Measurements from ENCODE around the gene ZNF219. TPM values are rescaled to one million over a fixed set of nuclear protein-coding genes. Genes with fewer than 3 reads are reported as not detected.

The ZNF219 gene
- polyA plus RNA-seq, 3 donors = 0.49 to 7.2 (median 0.68) TPM

DNA sequence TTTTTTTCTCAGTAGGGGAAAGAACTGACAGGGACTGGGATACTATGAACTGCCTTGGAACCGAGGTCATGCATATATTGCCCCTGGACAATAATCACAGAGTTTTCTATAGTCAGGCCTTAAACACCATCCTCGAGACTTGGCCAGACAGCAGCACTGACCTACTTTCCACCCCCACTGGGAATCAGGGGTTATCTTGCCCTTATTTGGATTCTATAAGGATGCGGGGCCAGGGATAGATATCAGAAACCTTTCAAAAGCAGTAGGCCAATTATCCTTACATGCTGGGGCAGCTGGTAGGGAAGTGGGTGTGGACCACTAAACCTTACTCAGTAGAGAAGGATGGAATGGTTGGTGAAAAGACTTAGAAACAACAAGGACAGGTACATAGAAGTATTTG, 2.0 kb downstream of the ZNF219 start:
- Mint-ChIP-seq H3K36me3 (peaks cover 2 to 3% of the 10 kb centered on the region in 2 donors), H3K27me3 (ENCODE audit: low read depth in 3 of 3) (peaks cover 4 to 16% (median 15%) of the 10 kb centered on the region in 3 donors), H3K4me1 (peaks cover 22% of the 10 kb centered on the region), H3K27ac (peak overlapping the region in 1 of 7 donors; percentile 58), H3K4me3 (no peak overlapping the region), H3K9me3 (peaks cover 0 to 2% (median 0%) of the 10 kb centered on the region in 7 donors)
- intact Hi-C loops (cut with micrococcal nuclease) = loop anchor here in 1 of 2 donors (10.0 kb wide), 1 partner anchor 412 kb away; the partner anchor contains the start of genes ANG and RNASE4
- H3K4me1 ChIP-seq (ENCODE audit: control insufficient read depth in 1 of 2, insufficient read depth in 2 of 2, low read length in 2 of 2) = peaks cover 16 to 26% of the 10 kb centered on the region in 2 donors
- no peak for DNase-seq
- no peaks in the 10 kb centered on the region for H3K9me3 ChIP-seq (replicated peaks in 1 of 2; ENCODE audit: control insufficient read depth in 1 of 2, insufficient read depth in 1 of 2, low read length in 2 of 2)
- H3K4me2 ChIP-seq (replicated peaks; ENCODE audit: extremely low read depth, low read length, poor library complexity, severe bottlenecking) = no peak overlapping the region
- no peak overlapping the region for H2AFZ ChIP-seq (ENCODE audit: insufficient read depth, low read depth, low read length, poor library complexity, severe bottlenecking)
- TF ChIP-seq CTCF (IDR thresholded peaks at IDR 0.05) = no peak
- no peak overlapping the region for H3K9ac ChIP-seq (ENCODE audit: insufficient read depth, low read length, poor library complexity, severe bottlenecking)
- WGBS (ENCODE audit: insufficient coverage) = 100% methylated on average over 1 of the region's 3 CpGs
- no peak overlapping the region for H3K27ac ChIP-seq (ENCODE audit: low read depth in 1 of 2, low read length in 2 of 2)
- peaks cover 0 to 3% of the 10 kb centered on the region in 2 donors for H3K27me3 ChIP-seq (ENCODE audit: control insufficient read depth in 2 of 2, insufficient read depth in 2 of 2, low read length in 2 of 2)
- peaks cover 0 to 1% of the 10 kb centered on the region in 2 donors for H3K36me3 ChIP-seq (replicated peaks in 1 of 2; ENCODE audit: control insufficient read depth in 1 of 2, insufficient read depth in 2 of 2, low read length in 2 of 2)
- no peak overlapping the region for H3K4me3 ChIP-seq (replicated peaks in 1 of 3; ENCODE audit: low read depth in 2 of 3, low read length in 3 of 3)
- H3K79me2 ChIP-seq (ENCODE audit: insufficient read depth, low read length) = no peaks in the 10 kb centered on the region
- peaks cover 6% of the 10 kb centered on the region for H4K20me1 ChIP-seq (ENCODE audit: insufficient read depth, low read length)

DNA sequence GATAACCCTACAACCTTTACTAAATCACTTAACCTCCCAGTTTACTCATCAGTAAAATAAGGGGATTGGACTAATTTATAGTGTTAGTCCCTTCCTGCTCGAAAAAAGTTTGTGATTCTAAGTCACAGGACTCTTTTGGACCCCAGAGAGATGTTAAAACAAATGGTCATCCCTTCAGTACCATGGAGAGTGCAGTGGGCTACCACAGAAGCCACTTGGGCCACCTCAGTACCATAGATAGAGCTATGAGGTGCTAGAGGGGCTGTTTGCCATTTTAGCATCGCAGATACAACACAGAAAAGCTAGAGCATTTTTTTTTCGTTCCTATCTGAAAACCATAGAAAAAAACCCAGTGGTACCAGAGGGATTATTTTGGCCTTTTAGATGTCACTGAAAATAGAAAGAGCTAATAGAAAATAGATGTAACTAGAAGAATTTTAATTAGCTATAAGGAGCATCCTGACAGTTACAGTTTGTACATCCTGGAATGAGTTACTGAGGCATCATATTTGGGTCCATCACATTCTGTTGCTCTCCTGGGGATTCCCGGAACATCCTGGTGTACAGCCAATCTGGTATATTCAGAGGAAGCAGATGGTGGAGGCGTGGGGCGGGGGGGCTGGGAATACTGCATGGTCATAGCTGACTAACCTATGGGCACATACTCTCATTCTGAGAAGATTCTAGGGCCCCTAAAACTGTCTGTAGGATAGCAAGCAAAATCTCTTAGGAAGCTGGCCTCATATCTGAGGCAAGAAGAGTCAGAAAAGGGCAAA, 2.8 kb downstream of the ZNF219 start:
- Histone ChIP-seq H3K4me1 (ENCODE audit: control insufficient read depth in 1 of 2, insufficient read depth in 2 of 2, low read length in 2 of 2) (peaks cover 16 to 26% of the 10 kb centered on the region in 2 donors), H3K9ac (ENCODE audit: insufficient read depth, low read length, poor library complexity, severe bottlenecking) (no peak overlapping the region), H3K4me3 (replicated peaks in 1 of 3; ENCODE audit: low read depth in 2 of 3, low read length in 3 of 3) (no peak overlapping the region), H3K79me2 (ENCODE audit: insufficient read depth, low read length) (no peaks in the 10 kb centered on the region), H2AFZ (ENCODE audit: insufficient read depth, low read depth, low read length, poor library complexity, severe bottlenecking) (no peak overlapping the region), H3K4me2 (replicated peaks; ENCODE audit: extremely low read depth, low read length, poor library complexity, severe bottlenecking) (no peak overlapping the region), H3K9me3 (replicated peaks in 1 of 2; ENCODE audit: control insufficient read depth in 1 of 2, insufficient read depth in 1 of 2, low read length in 2 of 2) (no peaks in the 10 kb centered on the region), H3K27me3 (ENCODE audit: control insufficient read depth in 2 of 2, insufficient read depth in 2 of 2, low read length in 2 of 2) (peaks cover 0 to 3% of the 10 kb centered on the region in 2 donors), H3K27ac (ENCODE audit: low read depth in 1 of 2, low read length in 2 of 2) (no peak overlapping the region), H4K20me1 (ENCODE audit: insufficient read depth, low read length) (peaks cover 6% of the 10 kb centered on the region), H3K36me3 (replicated peaks in 1 of 2; ENCODE audit: control insufficient read depth in 1 of 2, insufficient read depth in 2 of 2, low read length in 2 of 2) (peaks cover 0 to 10% of the 10 kb centered on the region in 2 donors)
- H3K4me3 Mint-ChIP-seq = no peak overlapping the region
- H3K36me3 Mint-ChIP-seq = peaks cover 8% of the 10 kb centered on the region in 2 donors
- no peak for DNase-seq
- H3K4me1 Mint-ChIP-seq = peaks cover 22% of the 10 kb centered on the region
- intact Hi-C loops (cut with micrococcal nuclease) = loop anchor here in 1 of 2 donors (10.0 kb wide), 1 partner anchor 411 kb away; the partner anchor contains the start of genes ANG and RNASE4
- no peak overlapping the region for H3K27ac Mint-ChIP-seq
- H3K27me3 Mint-ChIP-seq (ENCODE audit: low read depth in 3 of 3) = peaks cover 4 to 16% (median 15%) of the 10 kb centered on the region in 3 donors
- no CpG with 5 or more reads among the region's 6 CpGs for WGBS (ENCODE audit: insufficient coverage)
- TF ChIP-seq CTCF (IDR thresholded peaks at IDR 0.05) = no peak
- peaks cover 0 to 2% (median 0%) of the 10 kb centered on the region in 7 donors for H3K9me3 Mint-ChIP-seq
